HL-60 (cell line): Measurements from ENCODE around the gene KRT33A.

Experiments
- DNase-seq, 2 experiments: peaks; one replicate each; pipeline ENCODE4 v3.0.0-alpha.2; 2010 to 2020; ENCODE audit warnings: low read depth in 1 of 2, low spot score in 1 of 2
- H3K27ac ChIP-seq: fragments of 250-450 bp; sonication (Bioruptor Pico); replicated peaks from 2 replicates; pipeline ENCODE4 v1.5.1; 2020; ENCODE audit warnings: mild to moderate bottlenecking, moderate library complexity
- H3K27me3 ChIP-seq: fragments of 250-450 bp; sonication (Bioruptor Pico); 2 replicates; pipeline ENCODE4 v1.5.1; 2021; ENCODE audit warnings: mild to moderate bottlenecking, moderate library complexity; ENCODE audit not compliant: insufficient read depth, poor library complexity, severe bottlenecking
- H3K4me3 ChIP-seq: replicated peaks from 2 replicates; pipeline ENCODE4 v1.5.1; 2011; ENCODE audit warnings: mild to moderate bottlenecking, control low read depth, low read length; ENCODE audit not compliant: insufficient read depth
- GABPA ChIP-seq: IDR thresholded peaks from 2 replicates; pipeline ENCODE4 v1.6.1; 2012; ENCODE audit warnings: low read depth
- POLR2AphosphoS5 ChIP-seq: IDR thresholded peaks from 2 replicates; pipeline ENCODE4 v1.6.1; 2012; ENCODE audit warnings: low read depth
- SPI1 ChIP-seq: IDR thresholded peaks from 2 replicates; pipeline ENCODE4 v1.6.1; 2012; ENCODE audit warnings: low read depth, mild to moderate bottlenecking, borderline replicate concordance
- TF ChIP-seq, protein P1 (sequence below): IDR thresholded peaks from one replicate; pipeline ENCODE4 v1.5.1; 2011; ENCODE audit warnings: low read length, control low read depth, inconsistent platforms; ENCODE audit not compliant: insufficient read depth
- TF ChIP-seq, protein P2 (sequence below): IDR thresholded peaks from 2 replicates; pipeline ENCODE4 v1.6.1; 2012; ENCODE audit warnings: low read depth; ENCODE audit not compliant: insufficient replicate concordance

KRT33A gene

DNA sequence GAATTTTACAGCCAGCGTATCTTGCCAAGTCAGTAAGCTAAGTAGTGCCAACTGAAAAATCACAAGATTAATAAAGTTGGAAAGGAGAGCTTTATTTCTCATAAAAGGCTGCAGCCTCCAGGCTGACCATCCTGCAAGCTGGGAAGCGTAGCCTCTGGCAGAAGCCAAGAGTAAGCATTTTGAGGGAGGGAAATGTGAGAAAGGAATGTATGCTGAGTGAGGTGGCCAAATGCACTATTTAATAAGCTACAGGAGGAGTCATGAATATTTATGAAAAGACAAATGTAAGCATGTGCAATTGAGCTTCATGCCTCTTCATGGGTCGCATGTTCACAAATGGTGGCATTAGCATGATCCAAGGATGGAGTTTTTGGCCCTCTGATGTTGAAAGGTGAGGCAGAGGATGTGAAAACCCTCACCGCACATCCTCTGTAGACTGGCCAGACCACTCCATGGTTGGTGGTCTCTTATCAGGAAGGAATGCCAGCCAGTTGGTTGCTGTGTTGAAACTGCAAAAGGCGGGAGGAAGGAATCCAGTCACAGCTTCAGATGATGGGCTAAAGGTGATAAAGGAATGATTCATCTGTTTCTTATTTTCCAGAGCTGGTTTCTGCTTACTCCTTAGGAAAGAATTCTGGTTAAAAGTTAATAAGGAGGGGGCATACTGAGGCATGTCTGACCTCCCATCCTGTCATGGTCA is 9.8 kb upstream of the KRT33A start:
- DNase-seq = no peak
- H3K27me3 ChIP-seq = no peaks in the 10 kb centered on the region
- H3K27ac ChIP-seq = no peak overlapping the region
- H3K4me3 ChIP-seq = no peak overlapping the region
- TF ChIP-seq, protein P1, sequence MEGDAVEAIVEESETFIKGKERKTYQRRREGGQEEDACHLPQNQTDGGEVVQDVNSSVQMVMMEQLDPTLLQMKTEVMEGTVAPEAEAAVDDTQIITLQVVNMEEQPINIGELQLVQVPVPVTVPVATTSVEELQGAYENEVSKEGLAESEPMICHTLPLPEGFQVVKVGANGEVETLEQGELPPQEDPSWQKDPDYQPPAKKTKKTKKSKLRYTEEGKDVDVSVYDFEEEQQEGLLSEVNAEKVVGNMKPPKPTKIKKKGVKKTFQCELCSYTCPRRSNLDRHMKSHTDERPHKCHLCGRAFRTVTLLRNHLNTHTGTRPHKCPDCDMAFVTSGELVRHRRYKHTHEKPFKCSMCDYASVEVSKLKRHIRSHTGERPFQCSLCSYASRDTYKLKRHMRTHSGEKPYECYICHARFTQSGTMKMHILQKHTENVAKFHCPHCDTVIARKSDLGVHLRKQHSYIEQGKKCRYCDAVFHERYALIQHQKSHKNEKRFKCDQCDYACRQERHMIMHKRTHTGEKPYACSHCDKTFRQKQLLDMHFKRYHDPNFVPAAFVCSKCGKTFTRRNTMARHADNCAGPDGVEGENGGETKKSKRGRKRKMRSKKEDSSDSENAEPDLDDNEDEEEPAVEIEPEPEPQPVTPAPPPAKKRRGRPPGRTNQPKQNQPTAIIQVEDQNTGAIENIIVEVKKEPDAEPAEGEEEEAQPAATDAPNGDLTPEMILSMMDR = no peak
- TF ChIP-seq SPI1 (no peak), POLR2AphosphoS5 (no peak), GABPA (no peak)
- TF ChIP-seq, protein P2, sequence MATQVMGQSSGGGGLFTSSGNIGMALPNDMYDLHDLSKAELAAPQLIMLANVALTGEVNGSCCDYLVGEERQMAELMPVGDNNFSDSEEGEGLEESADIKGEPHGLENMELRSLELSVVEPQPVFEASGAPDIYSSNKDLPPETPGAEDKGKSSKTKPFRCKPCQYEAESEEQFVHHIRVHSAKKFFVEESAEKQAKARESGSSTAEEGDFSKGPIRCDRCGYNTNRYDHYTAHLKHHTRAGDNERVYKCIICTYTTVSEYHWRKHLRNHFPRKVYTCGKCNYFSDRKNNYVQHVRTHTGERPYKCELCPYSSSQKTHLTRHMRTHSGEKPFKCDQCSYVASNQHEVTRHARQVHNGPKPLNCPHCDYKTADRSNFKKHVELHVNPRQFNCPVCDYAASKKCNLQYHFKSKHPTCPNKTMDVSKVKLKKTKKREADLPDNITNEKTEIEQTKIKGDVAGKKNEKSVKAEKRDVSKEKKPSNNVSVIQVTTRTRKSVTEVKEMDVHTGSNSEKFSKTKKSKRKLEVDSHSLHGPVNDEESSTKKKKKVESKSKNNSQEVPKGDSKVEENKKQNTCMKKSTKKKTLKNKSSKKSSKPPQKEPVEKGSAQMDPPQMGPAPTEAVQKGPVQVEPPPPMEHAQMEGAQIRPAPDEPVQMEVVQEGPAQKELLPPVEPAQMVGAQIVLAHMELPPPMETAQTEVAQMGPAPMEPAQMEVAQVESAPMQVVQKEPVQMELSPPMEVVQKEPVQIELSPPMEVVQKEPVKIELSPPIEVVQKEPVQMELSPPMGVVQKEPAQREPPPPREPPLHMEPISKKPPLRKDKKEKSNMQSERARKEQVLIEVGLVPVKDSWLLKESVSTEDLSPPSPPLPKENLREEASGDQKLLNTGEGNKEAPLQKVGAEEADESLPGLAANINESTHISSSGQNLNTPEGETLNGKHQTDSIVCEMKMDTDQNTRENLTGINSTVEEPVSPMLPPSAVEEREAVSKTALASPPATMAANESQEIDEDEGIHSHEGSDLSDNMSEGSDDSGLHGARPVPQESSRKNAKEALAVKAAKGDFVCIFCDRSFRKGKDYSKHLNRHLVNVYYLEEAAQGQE = no peak

DNA sequence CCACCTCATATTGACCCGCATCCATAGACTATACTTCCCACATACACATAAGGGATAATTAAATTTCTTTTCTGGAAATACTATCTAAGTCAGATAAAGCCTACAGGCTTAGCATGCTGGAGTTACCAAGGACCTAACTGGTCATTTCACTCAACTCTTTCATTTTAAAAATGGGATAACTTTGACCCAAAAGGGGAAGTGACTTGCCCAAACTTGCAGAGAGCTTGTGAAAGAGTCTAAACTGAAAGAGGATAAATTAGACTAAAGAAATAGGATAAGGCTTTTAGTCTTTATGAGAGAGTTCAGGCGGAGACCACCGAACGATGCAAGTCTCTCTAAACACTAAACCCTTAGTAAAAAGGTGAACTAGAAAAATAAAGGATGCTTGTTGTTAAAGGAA is 3.9 kb upstream of the KRT33A start:
- no peak overlapping the region for H3K27ac ChIP-seq
- H3K4me3 ChIP-seq = no peak overlapping the region
- TF ChIP-seq SPI1 (peak; percentile 96), GABPA (no peak)
- peak in 1 of 2 experiments; percentile 18 for DNase-seq
- no peaks in the 10 kb centered on the region for H3K27me3 ChIP-seq

DNA sequence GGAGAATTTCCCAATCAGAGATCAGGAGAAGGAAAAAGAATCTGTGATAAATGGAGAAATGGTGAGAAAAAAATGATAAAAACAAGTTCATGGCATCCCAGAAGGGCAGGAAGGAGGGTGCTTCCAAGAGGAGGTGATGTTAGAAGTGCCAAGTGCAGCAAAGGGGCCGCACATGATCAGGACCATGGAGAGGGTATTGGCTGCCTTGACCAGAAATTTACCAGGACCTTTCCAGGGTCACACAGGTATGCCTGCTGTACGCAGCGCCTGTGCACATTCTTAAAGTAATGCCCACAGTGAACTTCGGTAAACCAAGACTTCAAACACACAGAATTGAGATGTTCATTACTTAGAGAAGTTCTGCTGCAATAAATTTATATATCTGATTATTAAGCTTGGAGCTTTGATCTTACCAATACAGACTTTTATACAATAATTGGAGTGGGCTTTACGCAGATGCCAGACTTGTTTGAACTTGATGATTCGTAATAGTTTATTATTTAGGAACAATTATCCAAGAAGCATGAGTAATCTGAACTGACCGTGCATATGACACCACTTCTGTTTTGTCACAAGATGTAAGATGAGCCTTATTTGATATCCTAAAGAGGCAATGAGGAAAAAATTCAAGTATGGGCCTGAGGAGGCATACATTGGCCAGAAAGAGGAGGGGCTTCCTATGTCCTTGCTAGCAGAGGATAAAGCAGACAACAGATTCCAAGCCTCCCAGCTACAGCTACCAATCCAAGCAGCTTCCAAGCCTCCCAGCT is 2.2 kb upstream of the KRT33A start:
- H3K4me3 ChIP-seq = no peak overlapping the region
- DNase-seq = no peak
- H3K27me3 ChIP-seq = no peaks in the 10 kb centered on the region
- no peak for TF ChIP-seq POLR2AphosphoS5
- TF ChIP-seq, protein P2 = peak; percentile 90
- no peak overlapping the region for H3K27ac ChIP-seq

DNA sequence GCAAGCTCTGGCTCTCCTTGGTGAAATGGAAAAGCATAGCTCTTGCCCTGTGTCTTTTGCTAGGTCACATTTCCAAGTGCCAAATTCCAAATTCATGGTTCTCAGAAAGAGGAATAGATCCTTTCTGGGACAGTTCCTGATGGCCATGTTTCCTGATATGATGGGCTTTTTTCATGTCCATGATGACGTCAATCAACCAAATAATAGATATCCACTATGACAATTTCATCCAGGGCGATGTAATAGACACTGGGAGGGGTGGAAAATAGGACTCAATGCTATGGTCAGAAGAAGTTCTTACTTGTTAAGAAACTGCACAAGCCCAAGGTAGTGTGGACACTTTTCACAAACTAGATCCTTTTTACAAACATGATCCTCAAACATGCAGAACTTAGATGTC is 549 bp upstream of the KRT33A start:
- no peak for DNase-seq
- Histone ChIP-seq H3K27ac (no peak overlapping the region), H3K27me3 (no peaks in the 10 kb centered on the region), H3K4me3 (no peak overlapping the region)
- TF ChIP-seq, protein P2 = no peak
- TF ChIP-seq SPI1 = no peak
- TF ChIP-seq POLR2AphosphoS5 = no peak
- TF ChIP-seq GABPA = no peak
- TF ChIP-seq, protein P1 = no peak
